ENCODE data around the gene DAGLA.

The DAGLA gene

DNA sequence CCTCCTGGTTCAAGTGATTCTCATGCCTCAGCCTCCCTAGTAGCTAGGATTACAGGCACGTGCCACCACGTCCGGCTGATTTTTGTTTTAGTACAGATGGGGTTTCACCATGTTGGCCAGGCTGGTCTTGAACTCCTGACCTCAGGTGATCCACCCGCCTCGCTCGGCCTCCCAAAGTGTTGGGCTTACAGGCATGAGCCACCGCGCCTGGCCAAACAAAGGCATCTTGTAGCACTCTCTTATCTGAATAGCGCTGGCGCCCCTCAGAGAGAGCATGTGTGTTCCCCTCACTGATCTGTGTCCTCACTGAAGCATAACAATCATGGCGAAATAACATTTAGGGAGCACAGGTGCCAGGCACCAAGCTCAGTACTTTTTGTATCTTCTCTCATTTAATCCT lies 7.2 kb downstream of the DAGLA start:
- H2AFZ ChIP-seq (ENCODE audit: low read length) = no peak overlapping the region
- peaks cover 6% of the 10 kb centered on the region for H3K27me3 ChIP-seq (ENCODE audit: insufficient read depth, low read length)
- no peak overlapping the region for H3K27ac ChIP-seq (ENCODE audit: low read depth, low read length, poor library complexity, severe bottlenecking)
- H3K4me3 ChIP-seq (ENCODE audit: low read depth, low read length, poor library complexity, severe bottlenecking) = no peak overlapping the region
- no peaks in the 10 kb centered on the region for H4K20me1 ChIP-seq (ENCODE audit: insufficient read depth, low read length)
- TF ChIP-seq EZH2 (IDR thresholded peaks at IDR 0.05; ENCODE audit: borderline replicate concordance, low read length) = no peak
- TF ChIP-seq, protein P1, sequence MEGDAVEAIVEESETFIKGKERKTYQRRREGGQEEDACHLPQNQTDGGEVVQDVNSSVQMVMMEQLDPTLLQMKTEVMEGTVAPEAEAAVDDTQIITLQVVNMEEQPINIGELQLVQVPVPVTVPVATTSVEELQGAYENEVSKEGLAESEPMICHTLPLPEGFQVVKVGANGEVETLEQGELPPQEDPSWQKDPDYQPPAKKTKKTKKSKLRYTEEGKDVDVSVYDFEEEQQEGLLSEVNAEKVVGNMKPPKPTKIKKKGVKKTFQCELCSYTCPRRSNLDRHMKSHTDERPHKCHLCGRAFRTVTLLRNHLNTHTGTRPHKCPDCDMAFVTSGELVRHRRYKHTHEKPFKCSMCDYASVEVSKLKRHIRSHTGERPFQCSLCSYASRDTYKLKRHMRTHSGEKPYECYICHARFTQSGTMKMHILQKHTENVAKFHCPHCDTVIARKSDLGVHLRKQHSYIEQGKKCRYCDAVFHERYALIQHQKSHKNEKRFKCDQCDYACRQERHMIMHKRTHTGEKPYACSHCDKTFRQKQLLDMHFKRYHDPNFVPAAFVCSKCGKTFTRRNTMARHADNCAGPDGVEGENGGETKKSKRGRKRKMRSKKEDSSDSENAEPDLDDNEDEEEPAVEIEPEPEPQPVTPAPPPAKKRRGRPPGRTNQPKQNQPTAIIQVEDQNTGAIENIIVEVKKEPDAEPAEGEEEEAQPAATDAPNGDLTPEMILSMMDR (IDR thresholded peaks at IDR 0.05; ENCODE audit: low read length) = no peak
- no peaks in the 10 kb centered on the region for H3K9me2 ChIP-seq (ENCODE audit: low read depth, low read length)
- no peaks in the 10 kb centered on the region for H3K36me3 ChIP-seq (ENCODE audit: insufficient read depth, low read length)
- no peak overlapping the region for H3K4me2 ChIP-seq (ENCODE audit: low read length)
- no peak overlapping the region for H3K9ac ChIP-seq (ENCODE audit: low read length)
- no peaks in the 10 kb centered on the region for H3K9me3 ChIP-seq (ENCODE audit: low read length)
- H3K79me2 ChIP-seq (ENCODE audit: insufficient read depth, low read length) = no peaks in the 10 kb centered on the region
- H3K4me1 ChIP-seq (ENCODE audit: insufficient read depth, low read length, severe bottlenecking) = no peaks in the 10 kb centered on the region
- no peaks in the 10 kb centered on the region for H3F3A ChIP-seq (ENCODE audit: insufficient read depth, low read length)

DNA sequence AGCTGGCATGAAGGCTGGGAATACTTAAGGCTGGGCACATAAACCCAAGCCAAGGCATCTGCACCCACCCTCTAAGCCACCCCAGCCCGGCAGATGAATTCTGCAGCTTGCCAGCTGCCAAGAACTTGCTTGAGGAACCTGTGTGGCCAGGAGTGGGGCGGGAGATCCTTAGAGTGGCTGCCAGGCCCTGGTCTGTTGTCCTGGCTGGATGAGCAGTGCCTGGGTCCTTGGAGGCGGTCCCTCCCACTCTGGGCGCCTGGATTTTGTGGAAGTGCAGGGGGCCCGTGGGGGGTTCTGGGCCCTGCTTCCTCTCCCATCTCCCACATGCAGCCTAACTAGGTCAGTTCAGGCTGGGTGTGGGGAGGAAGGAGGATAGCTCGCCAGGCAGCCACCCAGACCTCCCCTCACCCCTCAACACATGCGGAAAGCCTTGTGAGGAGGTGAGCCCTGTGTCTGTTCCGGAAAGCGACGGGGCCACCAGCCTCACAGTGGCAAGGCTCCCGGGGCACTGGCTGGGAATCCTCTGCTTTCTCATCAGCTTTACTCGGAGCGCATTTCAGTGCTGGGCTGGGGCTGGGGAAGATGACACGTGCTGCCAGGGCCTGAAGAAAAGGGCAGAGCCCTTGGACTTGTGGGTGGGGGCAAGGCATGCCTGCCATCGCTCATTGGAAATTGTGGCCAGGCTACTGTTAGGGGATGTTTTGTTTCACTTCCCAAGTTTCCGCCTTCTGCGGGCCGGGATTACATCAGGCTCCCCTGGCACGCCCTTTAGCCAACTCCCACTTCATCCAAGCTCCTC lies 8.4 kb downstream of the DAGLA start:
- H3K9ac ChIP-seq (ENCODE audit: low read length) = no peak overlapping the region
- H3K4me1 ChIP-seq (ENCODE audit: insufficient read depth, low read length, severe bottlenecking) = no peaks in the 10 kb centered on the region
- H3K79me2 ChIP-seq (ENCODE audit: insufficient read depth, low read length) = no peaks in the 10 kb centered on the region
- no peaks in the 10 kb centered on the region for H3F3A ChIP-seq (ENCODE audit: insufficient read depth, low read length)
- no peak overlapping the region for H3K4me2 ChIP-seq (ENCODE audit: low read length)
- H3K4me3 ChIP-seq (ENCODE audit: low read depth, low read length, poor library complexity, severe bottlenecking) = no peak overlapping the region
- no peaks in the 10 kb centered on the region for H3K9me3 ChIP-seq (ENCODE audit: low read length)
- H3K27me3 ChIP-seq (ENCODE audit: insufficient read depth, low read length) = peaks cover 6% of the 10 kb centered on the region
- TF ChIP-seq EZH2 (IDR thresholded peaks at IDR 0.05; ENCODE audit: borderline replicate concordance, low read length) = no peak
- TF ChIP-seq, protein P1 (IDR thresholded peaks at IDR 0.05; ENCODE audit: low read length) = no peak
- H3K27ac ChIP-seq (ENCODE audit: low read depth, low read length, poor library complexity, severe bottlenecking) = no peak overlapping the region
- no peaks in the 10 kb centered on the region for H3K9me2 ChIP-seq (ENCODE audit: low read depth, low read length)
- H3K36me3 ChIP-seq (ENCODE audit: insufficient read depth, low read length) = no peaks in the 10 kb centered on the region
- no peaks in the 10 kb centered on the region for H4K20me1 ChIP-seq (ENCODE audit: insufficient read depth, low read length)
- no peak overlapping the region for H2AFZ ChIP-seq (ENCODE audit: low read length)

- H3K79me2 ChIP-seq (ENCODE audit: insufficient read depth, low read length) = no peaks in the 10 kb centered on the region
- no peak overlapping the region for H3K4me3 ChIP-seq (ENCODE audit: low read depth, low read length, poor library complexity, severe bottlenecking)
- no peaks in the 10 kb centered on the region for H4K20me1 ChIP-seq (ENCODE audit: insufficient read depth, low read length)
- H3K9me2 ChIP-seq (ENCODE audit: low read depth, low read length) = no peaks in the 10 kb centered on the region
- H3K9ac ChIP-seq (ENCODE audit: low read length) = no peak overlapping the region
- H2AFZ ChIP-seq (ENCODE audit: low read length) = no peak overlapping the region
- H3K9me3 ChIP-seq (ENCODE audit: low read length) = no peaks in the 10 kb centered on the region
- no peak overlapping the region for H3K4me2 ChIP-seq (ENCODE audit: low read length)
- H3K36me3 ChIP-seq (ENCODE audit: insufficient read depth, low read length) = no peaks in the 10 kb centered on the region
- TF ChIP-seq, protein P1 (IDR thresholded peaks at IDR 0.05; ENCODE audit: low read length) = no peak
- no peak for TF ChIP-seq EZH2 (IDR thresholded peaks at IDR 0.05; ENCODE audit: borderline replicate concordance, low read length)
- peaks cover 6% of the 10 kb centered on the region for H3K27me3 ChIP-seq (ENCODE audit: insufficient read depth, low read length)
- no peaks in the 10 kb centered on the region for H3K4me1 ChIP-seq (ENCODE audit: insufficient read depth, low read length, severe bottlenecking)
- no peak overlapping the region for H3K27ac ChIP-seq (ENCODE audit: low read depth, low read length, poor library complexity, severe bottlenecking)
- H3F3A ChIP-seq (ENCODE audit: insufficient read depth, low read length) = no peaks in the 10 kb centered on the region
These were observed 8.9 kb downstream of the DAGLA start for GRCh38 chr11:61689164-61689496.

All from OCI-LY1 (cell line).